ENCODE data around the gene ARID1B.

The ARID1B gene

DNA sequence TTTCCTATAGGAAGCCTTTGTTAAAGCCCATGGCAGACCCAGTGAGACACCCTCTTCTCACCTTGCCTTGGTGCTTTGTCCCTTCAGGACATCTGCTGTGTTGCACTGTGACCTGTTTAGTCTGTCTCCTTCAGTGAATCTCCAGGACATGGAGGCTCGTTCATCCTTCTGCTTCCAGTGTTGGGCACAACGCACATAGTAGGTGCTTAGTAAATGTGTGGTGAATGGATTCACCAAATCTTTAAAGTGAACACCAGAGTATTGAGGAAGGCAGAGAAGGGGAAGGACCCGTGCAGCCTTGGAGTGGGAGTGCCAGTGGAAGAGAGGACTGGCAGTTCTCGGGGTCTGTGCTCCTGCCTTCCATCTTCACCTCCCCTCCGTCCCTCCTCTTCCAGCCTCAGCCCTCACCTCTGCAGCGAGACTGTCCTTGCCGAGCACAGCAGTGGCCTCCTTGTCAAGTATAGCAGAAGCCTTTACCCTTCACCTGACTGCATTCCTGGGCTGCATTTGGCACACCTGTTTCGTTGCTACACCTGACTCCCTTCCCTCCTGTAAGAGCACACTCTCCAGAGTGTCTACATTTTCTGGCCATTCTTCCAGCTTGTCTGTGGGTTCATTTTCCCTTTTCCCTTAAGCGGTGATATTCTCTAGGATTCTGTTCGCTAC lies 49.2 kb downstream of the ARID1B start:
- DNase-seq (ENCODE audit: low spot score), result no peak

DNA sequence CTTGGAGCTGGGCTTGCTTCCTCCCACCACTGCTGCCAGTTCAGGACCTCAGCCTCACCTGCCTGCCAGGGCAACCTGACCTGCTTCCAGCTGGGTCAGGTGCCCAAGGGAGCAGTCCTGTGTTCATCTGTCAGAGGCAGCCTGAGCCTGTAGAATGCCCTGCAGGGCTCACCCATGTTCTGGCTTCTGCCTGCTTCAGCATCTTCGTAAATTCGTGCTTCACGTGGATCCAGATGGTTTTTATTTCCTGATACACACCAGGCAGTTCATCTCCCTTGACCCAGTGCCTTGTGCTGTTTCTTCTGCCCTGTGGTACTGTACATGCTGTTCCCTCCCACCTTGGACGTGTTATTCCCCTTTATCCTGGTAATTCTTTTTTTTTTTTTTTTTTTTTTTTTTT lies 50.2 kb downstream of the ARID1B start:
- no peak for DNase-seq (ENCODE audit: low spot score)

DNA sequence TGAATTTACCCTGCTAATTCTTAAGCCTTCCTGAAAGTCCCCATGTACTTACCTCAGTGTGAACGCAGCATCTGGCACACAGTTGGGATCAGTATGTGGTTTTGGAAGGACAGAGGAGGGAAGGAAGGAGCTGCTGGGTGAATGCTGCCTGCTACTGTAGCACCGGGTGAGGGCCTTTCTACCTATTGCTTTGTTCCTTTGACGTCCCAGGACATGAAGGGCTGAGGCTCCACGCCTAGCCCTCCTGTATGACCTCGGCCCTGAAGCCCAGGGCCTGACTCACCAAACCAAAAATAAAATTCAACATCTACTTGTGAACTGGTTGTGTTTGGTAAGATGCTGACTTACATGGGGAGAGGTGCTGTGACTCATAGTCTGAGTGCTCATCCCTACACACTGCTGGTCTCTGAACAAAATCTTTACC lies 51.1 kb downstream of the ARID1B start:
- DNase-seq (ENCODE audit: low spot score), result peak; percentile 82

DNA sequence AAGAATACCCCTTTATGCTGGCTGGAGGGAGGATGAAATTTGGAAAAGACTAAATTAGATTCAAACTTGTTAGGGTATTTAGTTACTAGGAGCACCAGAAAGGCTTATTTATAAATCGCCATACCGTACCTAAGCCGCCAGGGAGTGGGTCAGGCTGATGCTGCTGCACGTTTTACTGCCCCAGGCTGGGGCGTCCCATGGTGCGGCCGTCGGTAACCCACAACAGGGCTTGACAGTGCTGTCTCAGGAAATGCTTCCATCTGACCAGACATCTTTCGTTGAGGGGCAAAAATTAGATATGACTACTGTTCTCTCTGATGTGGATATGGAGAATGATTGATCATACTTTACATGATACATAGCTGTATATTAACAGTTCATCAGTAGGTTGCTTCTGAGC lies 52.9 kb downstream of the ARID1B start:
- no peak for DNase-seq (ENCODE audit: low spot score)

DNA sequence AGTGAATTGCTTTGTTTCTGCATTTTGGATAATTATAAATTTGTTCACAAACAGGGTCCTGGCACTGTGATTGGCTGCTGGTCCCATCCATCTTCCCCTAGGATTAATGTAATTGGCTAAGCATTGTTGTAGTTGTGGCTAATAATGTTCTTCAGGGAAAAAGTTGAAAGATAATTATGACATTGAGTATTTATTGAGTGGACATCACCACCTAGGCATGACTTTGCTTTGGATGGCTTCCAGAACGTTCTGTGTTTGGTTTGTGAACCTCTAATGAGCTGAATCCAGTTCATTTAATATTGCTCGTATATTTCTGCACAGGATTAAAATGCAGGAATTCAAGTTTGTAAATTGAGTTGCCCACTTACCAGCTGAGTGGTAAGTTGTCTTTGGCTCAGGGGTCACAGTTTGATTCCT lies 55.1 kb downstream of the ARID1B start:
- peak; percentile 55 for DNase-seq (ENCODE audit: low spot score)

DNA sequence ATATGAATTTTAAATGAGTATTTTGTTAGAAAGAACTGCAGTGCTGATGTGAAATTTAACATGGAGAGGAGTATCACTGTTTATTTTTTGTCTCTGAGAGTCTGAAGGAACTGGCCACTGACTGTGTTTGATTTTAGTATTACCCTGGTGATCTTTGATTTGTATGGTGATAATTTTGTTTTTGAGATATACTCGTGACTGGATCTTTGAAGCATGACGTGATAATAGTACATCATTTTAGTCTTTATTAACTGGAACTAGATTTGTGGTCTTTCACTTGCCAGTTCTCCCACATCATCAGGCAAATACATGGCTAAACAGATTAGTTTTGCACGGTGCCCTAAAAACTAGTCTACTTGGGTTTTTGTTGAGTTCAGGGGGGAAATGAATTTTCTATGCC lies 55.5 kb downstream of the ARID1B start:
- DNase-seq (ENCODE audit: low spot score), result no peak

DNA sequence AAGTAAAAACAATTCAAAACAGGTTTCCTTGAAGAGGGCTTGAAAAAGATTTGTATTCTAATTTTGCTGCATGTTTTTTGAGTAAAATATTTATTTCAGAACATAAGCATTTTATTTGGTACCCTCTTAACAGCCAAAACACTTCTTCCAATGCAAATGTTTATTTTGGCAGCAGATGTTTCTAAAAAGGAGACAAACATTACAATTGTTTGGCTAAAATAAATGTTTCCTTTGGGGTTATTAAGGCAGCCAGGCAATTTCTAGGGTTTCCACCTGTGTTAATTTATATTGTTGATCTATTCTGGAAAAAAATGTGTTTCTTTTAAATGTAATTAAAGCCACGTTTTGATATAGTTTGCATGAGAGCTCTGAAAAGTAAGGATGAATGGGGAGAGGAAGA lies 56.6 kb downstream of the ARID1B start:
- DNase-seq (ENCODE audit: low spot score), result no peak

DNA sequence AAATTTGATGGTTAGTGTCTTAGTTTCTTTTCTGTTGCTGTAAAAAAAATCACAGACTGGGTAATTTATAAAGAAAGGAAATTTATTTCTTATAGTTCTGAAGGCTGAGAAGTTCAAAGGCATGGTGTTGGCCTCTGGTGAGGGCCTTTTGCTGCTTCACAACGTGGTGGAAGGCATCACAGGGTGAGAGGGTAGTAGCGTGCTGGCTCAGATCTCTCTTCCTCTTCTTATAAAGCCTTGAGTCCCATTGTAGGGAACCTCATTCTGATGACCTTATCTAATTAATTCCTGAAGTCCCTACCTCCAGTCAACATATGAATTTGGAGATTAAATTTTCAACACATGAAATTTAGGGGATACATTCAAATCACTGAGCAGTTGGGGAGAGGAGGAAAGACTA lies 62.0 kb downstream of the ARID1B start:
- no peak for DNase-seq (ENCODE audit: low spot score)

DNA sequence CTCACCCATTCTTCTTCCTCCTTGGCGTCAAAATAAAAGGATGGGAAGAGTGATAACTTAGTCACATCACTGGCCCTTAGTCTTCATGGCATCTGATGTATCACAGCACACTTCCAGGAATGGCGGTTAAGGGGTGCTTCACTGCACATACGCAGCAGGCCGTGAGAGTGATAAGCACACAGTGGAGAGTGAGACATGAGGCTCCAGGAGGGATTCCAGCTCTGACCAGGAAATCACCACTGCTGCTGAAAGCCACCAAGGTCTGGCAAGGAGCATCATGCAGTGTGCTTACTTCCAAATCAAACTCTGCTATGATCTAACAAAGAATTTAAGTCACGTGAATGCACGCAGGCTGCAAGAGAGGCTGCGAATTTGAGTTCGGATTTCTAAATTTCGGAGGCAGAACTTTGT lies 62.4 kb downstream of the ARID1B start:
- peak; percentile 59 for DNase-seq (ENCODE audit: low spot score)

DNA sequence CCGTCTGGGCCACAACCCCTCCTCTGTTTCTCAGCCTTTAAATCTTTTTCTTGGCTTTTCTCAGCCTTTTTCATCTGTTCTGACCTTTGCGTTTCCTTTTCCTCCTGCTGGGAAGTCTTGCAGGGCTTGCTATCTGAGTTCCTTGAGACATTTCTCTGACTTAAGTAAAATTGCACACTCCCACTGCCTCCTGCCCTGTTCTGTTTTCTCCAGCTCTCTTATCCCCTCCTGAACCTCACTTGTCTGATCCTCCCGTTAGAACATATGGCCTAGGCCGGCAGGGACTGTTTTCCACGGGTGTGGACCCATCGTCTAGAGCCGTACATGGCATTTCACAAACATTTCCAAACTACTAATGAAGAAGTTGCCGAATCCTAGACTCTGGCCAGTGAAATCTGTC lies 63.0 kb downstream of the ARID1B start:
- DNase-seq (ENCODE audit: low spot score), result no peak

DNA sequence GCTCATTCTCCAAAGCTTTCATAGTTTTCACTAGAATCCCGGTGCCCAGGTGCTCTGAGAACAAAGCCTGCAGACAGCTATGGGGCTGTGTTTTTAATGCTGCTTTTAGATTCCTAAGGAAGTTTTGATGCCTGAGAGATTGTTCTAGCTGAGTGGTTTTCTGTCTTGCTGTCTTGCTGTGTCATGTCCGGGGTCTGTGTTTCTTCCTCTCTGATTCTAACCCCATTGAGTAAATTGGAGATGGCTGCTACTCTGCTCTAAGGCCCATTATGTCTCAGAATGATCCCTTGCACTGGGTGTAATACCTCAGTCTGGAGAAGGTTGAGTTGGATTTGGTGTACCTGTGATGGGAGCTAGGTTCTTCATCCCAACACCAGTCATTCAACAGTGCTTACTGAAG lies 63.4 kb downstream of the ARID1B start:
- DNase-seq (ENCODE audit: low spot score), result no peak

DNA sequence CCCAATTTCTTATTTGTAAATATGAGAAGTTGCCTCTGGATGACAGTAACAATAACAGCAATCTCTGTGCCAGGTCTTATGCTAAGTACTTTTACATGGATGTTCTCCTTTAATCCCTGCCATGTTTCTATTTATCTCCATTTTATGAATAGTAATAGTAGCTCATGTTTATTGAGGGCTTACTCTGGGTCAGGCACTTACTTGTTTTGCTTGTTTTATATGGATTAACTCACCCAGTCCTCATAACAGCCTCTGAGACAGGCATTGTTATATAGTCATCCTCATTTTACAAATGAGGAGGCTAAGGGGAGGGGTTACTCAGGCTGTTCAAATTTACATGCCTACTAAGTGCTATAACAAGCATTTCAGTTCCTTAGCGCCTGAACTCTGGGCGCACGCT lies 64.3 kb downstream of the ARID1B start:
- no peak for DNase-seq (ENCODE audit: low spot score)

DNA sequence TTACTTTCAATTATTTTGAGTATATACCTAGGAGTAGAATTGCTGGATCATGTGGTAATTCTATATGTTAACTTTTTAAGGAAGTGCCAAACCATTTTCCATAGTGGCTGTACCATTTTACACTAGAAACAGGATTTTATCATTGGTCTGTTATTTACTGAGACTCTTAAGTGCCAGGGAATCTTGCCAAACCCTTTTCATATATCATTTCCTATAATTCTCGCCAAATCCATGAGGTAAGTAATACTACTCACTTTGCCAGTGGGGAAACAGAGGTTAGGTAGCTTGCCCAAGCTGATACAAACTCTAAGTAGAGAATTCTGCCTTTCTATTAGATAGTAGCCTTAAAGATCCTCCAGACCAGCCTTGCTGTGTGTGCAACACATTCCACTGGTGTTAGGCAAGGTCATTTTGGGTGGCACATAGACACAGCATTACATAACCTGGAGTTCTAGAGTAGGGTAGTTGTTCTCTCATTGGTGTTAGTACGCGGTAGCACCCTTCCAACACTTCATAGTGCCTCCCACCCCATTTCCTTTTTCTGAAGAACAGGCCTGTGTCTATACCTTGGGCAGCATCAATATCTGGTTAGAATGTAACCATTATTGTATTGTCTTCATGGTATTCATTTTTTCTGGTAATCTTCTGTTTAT lies 65.5 kb downstream of the ARID1B start:
- no peak for DNase-seq (ENCODE audit: low spot score)

DNA sequence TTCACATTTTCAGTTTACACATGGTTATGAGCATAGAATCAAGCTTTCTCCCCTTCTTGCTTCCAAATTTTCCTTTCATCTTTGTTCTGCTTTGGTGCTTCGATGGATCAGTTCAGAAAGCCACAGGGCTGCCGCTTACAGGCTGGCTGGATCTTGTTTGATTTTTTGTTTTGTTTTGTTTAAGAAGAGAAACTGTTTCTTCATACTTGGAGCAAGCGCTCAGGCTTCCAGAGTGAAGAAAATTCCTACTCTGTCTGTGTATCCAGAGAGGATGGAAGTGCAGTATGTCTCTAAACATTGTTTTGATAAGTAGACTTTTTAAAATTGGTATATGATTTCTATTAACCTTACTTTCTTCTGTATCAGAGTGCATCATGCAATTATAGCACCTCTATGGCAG lies 66.9 kb downstream of the ARID1B start:
- no peak for DNase-seq (ENCODE audit: low spot score)

DNA sequence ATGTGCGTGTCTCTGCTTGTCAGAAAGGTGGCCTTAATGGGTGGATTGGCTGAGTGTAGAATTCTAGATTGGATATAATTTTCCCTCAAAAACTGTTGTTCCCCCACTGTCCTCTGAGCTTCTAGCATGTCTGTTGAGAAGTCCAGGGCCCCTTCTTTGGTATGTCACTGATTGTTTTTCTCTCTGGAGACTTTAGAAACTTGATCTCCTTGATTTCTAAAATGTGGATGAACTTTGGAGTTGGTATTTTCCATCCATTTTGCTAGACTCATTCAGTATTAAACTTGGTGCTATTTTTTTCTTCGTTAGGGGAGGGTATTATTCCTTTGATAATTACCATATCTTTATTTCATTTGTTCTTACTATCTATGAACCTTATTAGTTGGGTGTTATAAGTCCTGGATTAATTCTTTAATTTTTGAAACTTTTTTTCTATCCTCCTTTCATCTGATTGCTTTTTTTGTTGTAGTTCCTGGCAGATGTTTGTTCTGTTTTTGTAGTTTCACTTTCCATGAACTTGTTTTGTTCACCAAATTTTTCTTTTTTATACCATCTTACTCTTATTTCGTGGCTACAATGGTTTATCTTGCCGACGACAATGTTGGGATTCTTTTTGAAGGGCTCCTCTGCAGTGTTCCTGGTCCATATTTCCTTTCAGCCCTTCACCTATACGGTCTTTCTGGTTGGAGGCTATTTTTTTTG lies 68.4 kb downstream of the ARID1B start:
- no peak for DNase-seq (ENCODE audit: low spot score)

DNA sequence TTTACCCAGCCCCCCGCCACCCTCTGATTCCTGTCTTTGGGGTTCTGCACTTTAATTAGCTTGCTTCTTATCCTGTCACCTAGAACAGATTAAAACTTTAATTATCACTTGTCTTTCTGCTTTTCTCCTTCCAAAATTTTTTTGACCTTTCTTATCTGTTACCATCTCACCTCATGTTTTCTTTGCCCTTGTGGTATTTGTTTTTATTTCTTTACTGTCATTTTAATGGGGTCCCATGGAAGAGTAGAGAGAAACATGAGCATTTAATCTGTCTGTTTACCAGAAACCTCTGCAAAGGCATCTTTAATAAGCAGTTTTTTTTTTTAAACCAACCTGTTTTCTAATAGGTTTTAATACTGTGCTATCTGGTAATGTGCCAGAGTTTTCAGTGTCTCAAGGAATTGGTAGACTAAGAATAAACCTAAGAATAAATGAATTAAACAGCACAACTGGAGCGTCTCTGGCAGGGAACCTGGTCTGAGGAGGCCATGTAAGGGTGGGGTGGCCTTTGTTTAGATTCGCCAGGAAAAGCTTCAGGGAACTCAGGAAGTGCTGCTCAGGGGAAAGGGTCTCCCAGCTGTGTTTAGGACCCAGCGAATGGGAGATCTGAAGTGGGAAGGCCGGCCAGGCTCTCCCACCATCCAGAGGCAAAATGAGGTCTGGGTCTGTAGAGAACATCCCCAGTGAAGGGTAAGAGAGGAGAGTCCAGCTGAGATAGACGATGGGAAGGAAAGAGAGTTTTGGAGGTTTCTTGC lies 69.8 kb downstream of the ARID1B start:
- no peak for DNase-seq (ENCODE audit: low spot score)

DNA sequence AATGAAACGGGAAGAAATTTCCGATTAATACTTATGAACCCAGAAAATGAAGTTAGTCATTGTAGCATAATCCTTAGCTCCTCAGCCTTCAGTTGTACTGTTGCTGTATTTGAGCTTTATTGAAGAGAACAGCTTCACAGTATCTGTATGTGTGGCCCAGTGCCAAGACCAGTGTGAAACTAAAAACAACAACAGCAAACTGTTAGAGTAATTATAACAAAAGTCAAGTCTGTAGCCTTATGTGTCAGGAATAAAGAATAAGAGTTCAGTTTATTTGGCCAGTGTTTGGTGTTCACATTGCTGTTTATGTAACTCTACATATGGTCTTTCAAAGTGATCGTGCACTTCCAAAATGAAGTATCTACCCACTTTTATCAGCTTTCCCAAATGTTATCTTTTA lies 70.9 kb downstream of the ARID1B start:
- DNase-seq (ENCODE audit: low spot score), result no peak

DNA sequence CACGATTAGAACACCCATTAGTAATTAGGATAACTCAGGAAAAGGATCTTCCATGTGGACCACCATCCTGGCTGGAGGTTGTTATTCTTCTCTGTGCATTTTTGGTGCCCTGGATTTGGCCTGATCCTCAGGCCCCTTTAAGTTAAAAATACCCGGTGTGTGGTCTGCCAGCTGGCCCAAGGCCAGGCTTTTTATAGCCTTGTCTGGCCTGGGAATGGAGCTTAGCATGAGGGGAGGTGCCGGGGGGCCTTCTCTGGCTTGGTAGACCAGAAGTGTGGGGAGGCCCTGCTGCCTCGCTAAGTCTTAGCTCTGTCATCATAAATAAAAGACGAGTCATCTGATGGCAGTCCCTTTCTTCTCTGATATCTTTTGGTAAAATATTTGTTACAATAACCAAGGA lies 71.4 kb downstream of the ARID1B start:
- no peak for DNase-seq (ENCODE audit: low spot score)

DNA sequence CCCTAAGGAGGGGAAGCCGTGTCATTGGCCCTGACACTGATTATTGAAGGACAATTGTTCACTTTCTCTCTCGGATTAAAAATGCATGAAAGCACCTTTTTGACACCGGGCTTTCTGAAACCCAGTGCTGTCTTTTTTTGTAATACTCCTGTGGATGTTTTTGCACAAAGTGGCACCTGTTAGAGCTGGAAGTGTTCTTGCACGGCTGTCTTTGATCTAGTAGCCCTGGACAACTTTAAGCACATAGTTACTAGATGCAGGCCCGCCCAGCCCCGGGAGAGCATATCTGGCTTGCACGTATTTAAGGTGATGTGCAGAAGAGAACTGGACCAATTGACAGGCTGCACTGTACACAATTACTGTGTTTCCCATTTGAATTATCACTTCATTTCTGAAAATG lies 72.6 kb downstream of the ARID1B start:
- no peak for DNase-seq (ENCODE audit: low spot score)

DNA sequence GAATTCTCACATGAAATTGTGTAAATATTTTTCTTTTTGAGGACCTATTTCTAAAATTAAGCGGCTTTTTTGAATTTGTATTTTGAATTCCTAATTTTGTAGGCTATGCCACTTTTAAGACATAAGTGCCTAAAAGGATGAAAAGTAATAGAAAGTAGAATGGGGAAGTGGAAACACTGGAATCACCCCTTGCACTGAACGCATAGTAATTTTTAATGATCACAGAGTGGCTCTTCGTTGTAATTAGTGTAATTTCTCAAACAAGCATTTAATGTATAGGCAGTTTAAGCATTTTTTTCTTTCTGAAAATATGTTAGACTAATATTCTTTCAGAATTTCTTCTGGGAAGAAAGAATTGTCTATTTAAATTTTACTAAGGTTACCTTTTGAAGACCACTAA lies 73.2 kb downstream of the ARID1B start:
- DNase-seq (ENCODE audit: low spot score), result no peak

DNA sequence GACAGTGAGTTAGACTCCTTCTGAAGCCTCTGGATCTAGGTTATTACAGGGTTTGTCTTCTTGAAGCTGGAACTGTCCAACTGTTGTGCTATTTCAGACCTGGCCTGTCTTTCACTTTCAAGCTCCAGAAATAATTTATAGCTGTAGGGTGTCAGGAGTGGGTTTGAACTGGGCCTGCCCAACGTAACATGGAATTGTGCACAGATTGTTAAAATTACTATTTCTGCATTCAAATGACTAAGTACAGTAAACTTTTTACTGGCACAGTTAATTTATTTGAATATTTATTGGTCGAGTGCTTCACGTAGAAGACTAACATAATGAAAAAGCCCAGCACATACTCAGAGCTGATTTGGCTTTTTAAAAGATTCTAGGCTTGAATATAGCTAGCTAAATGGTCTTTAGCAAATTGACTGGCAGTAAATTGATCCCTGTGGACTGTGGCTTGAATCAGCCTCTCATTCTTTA lies 74.3 kb downstream of the ARID1B start:
- no peak for DNase-seq (ENCODE audit: low spot score)

DNA sequence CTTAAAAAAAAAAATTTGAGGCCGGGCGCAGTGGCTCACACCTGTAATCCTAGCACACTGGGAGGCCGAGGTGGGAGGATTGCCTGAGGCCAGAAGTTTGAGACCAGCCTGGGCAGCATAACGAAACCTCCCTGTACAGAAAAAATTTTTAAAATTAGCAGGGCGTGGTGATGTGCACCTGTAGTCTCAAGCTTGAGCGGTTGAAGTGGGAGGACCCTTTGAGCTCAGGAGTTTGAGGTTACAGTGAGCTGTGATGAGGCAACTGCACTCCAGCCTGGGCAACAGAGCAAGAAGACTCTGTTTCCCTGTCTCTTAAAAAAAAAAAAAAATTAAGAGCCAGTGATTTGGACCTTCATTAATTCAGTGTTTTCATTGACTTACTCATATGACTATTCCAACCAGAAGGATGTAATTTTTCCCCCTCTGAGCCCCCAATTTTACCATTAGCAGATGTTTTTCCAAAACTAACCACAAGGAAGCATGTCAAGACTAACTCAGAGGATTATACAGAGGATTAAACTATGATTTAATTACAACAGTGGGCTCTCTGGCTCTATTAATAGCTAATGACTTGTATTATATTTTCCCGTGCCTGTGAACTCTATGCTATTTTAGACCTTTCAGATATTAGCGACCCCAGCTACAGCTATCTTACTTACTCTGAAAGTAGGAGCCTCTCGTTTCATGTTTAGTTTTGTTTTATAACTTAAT lies 75.1 kb downstream of the ARID1B start:
- DNase-seq (ENCODE audit: low spot score), result no peak
